Breast epithelium (tissue), 4 donors: Measurements from ENCODE around the gene LCT. TPM values are rescaled to one million over a fixed set of nuclear protein-coding genes. Genes with fewer than 3 reads are reported as not detected.

Source experiments
- DNase-seq, 2 donors: peaks; one replicate each; pipeline ENCODE4 v3.0.0-alpha.2; 2019; ENCODE audit warnings: low spot score in 2 of 2
- H3K27ac ChIP-seq, 2 donors: fragments of 200-600 bp; sonication (generic) in 1 of 2; one replicate each; pipeline ENCODE4 v1.5.1; 2016 to 2019; ENCODE audit warnings: mild to moderate bottlenecking in 1 of 2
- H3K27me3 ChIP-seq, 2 donors: fragments of 200-600 bp; sonication (generic) in 1 of 2; one replicate each; pipeline versions ENCODE4 v1.5.1 to v1.6.0; 2017 to 2019; ENCODE audit warnings: control low read depth in 1 of 2, mild to moderate bottlenecking in 1 of 2
- H3K36me3 ChIP-seq: fragments of 200-600 bp; one replicate; pipeline ENCODE4 v1.5.1; 2019
- H3K4me1 ChIP-seq, 2 donors: fragments of 200-600 bp; sonication (generic); one replicate each; pipeline ENCODE4 v1.5.1; 2016 to 2019; ENCODE audit warnings: control low read depth in 1 of 2
- H3K4me3 ChIP-seq, 3 donors: fragments of 200-600 bp; sonication (generic); 1 replicate in 2 of 3; 2 replicates in 1 of 3; pipeline ENCODE4 v1.5.1; 2016 to 2019; ENCODE audit warnings: mild to moderate bottlenecking in 3 of 3, moderate library complexity in 2 of 3
- H3K9me3 ChIP-seq, 2 donors: fragments of 200-600 bp; sonication (generic) in 1 of 2; one replicate each; pipeline ENCODE4 v1.5.1; 2016 to 2019; ENCODE audit warnings: control low read depth in 1 of 2
- POLR2A ChIP-seq: fragments of 450-650 bp; IDR thresholded peaks from one replicate; pipeline ENCODE4 v1.6.1; 2016; ENCODE audit warnings: antibody characterized with exemption, mild to moderate bottlenecking, moderate library complexity
- POLR2AphosphoS5 ChIP-seq, 3 donors: sonication (generic); formaldehyde crosslinking; IDR thresholded peaks; one replicate each; pipeline ENCODE4 v1.6.1; 2017; ENCODE audit warnings: antibody characterized with exemption in 3 of 3
- intact Hi-C: fragments of 100-400 bp; cut with DNase I; formaldehyde crosslinking; loops from one replicate; pipeline ENCODE4 v1.15.1; 2023; ENCODE audit warnings: low total_unique reads
- total RNA-seq, 3 donors: library from RNA; depleted of rRNA; stranded (reverse); fragments of >200 nt; gene quantifications; one replicate each; pipeline ENCODE4 v1.1.0, GENCODE V29; 2016
- TF ChIP-seq, protein P1 (sequence below), 3 donors: fragments of 450-650 bp; IDR thresholded peaks; one replicate each; pipeline ENCODE4 v1.5.1; 2016 to 2017; ENCODE audit warnings: antibody characterized with exemption in 3 of 3, mild to moderate bottlenecking in 3 of 3, moderate library complexity in 3 of 3

LCT gene
- total RNA-seq, 3 donors from 2014 or later = not detected

DNA sequence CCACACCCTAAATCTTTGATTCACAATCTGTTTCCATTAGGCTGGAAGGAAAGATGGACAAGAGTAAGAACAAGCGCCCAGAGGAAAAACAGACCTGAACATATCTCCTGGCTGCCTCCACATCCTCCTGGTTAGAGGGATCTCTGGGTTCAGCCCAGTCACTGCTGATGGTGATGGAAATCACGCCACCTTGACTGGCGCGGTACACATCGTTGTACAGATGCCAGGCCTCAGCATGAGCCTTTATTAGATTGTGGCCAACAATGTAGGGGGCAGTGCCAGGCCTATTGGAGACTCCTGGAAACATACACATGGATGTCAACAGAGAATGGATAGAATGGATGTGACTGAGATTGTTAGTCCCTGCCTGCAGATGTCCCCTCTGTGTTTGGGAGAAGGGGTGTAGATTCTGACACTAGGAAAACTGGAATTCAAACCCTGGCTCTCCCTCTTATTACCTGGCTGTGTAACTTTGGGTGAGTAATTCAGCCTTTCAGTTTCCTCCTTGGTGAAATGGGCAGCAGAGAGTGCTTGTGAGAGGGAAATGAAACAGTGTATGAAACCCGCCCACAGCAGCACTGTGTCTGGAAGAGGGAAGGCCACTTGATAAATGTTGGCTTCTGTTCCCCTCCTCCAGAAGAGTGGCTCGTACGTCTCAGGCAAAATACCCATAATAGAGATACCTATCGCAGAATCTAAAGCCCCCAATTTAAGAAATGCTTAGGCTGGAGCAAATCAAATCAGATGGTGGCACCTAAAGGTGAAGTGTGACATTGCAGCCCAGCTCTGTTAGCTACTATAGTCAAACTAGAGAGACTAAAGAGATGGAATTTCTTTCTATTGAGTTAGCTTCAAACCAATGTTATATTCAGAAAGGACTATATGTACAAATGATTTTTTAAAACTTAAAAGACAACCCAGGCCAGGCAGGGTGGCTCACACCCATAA lies 36.2 kb downstream of the LCT start:
- H3K27me3 ChIP-seq = no peaks in the 10 kb centered on the region
- H3K9me3 ChIP-seq = no peaks in the 10 kb centered on the region
- no peak overlapping the region for H3K4me3 ChIP-seq
- no peak overlapping the region for H3K27ac ChIP-seq
- TF ChIP-seq, protein P1, sequence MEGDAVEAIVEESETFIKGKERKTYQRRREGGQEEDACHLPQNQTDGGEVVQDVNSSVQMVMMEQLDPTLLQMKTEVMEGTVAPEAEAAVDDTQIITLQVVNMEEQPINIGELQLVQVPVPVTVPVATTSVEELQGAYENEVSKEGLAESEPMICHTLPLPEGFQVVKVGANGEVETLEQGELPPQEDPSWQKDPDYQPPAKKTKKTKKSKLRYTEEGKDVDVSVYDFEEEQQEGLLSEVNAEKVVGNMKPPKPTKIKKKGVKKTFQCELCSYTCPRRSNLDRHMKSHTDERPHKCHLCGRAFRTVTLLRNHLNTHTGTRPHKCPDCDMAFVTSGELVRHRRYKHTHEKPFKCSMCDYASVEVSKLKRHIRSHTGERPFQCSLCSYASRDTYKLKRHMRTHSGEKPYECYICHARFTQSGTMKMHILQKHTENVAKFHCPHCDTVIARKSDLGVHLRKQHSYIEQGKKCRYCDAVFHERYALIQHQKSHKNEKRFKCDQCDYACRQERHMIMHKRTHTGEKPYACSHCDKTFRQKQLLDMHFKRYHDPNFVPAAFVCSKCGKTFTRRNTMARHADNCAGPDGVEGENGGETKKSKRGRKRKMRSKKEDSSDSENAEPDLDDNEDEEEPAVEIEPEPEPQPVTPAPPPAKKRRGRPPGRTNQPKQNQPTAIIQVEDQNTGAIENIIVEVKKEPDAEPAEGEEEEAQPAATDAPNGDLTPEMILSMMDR (IDR thresholded peaks at IDR 0.05) = no peak
- TF ChIP-seq POLR2A (no peak), POLR2AphosphoS5 (IDR thresholded peaks at IDR 0.05) (no peak)
- no peaks in the 10 kb centered on the region for H3K4me1 ChIP-seq
- intact Hi-C loops = no loop called here
- H3K36me3 ChIP-seq = no peaks in the 10 kb centered on the region
- DNase-seq = no peak

DNA sequence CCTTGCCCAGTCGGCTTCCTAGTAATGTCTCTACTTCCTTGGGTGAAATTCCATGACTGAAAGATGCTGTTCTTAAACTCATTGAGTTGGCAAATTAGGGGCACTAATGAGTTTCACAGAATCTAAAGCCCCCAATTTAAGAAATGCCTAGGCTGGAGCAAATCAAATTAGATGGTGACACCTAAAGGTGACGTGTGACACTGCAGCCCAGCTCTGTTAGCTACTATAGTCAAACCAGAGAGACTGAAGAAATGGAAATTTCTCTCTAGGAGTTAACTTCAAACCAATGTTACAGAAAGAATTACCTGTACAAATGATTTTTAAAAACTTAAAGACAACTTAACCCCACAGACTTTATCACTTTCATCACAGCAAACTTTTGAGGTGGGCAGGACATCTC lies 37.2 kb downstream of the LCT start:
- Histone ChIP-seq H3K27ac (no peak overlapping the region), H3K9me3 (no peaks in the 10 kb centered on the region), H3K36me3 (no peaks in the 10 kb centered on the region), H3K4me1 (no peaks in the 10 kb centered on the region), H3K27me3 (no peaks in the 10 kb centered on the region), H3K4me3 (no peak overlapping the region)
- TF ChIP-seq, protein P1 (IDR thresholded peaks at IDR 0.05) = no peak
- TF ChIP-seq POLR2A (no peak), POLR2AphosphoS5 (IDR thresholded peaks at IDR 0.05) (no peak)
- no peak for DNase-seq
- intact Hi-C loops = no loop called here

DNA sequence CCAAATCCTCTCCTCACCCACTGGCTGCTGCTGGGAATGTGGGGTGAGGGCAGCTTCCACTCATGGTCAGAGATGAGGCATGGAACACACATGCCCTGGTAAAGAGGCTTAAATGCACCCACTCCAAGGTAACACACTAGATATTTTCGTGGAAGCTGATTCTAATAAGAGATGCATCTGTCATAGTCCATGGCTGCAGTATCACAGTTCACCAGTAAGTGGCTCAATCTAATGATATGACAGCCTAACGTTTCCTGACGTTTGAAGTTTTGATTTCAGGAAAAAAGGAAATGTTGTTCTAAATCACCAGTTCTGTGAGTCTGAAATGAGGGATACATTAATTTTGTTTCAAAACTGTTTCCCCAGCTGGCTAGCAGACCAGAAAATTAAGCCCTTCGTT lies 38.2 kb downstream of the LCT start:
- no peak overlapping the region for H3K27ac ChIP-seq
- H3K27me3 ChIP-seq = no peaks in the 10 kb centered on the region
- TF ChIP-seq, protein P1 (IDR thresholded peaks at IDR 0.05) = no peak
- TF ChIP-seq POLR2A = no peak
- TF ChIP-seq POLR2AphosphoS5 (IDR thresholded peaks at IDR 0.05) = no peak
- intact Hi-C loops = no loop called here
- no peak overlapping the region for H3K4me3 ChIP-seq
- no peaks in the 10 kb centered on the region for H3K9me3 ChIP-seq
- no peaks in the 10 kb centered on the region for H3K4me1 ChIP-seq
- H3K36me3 ChIP-seq = no peaks in the 10 kb centered on the region
- DNase-seq = no peak

DNA sequence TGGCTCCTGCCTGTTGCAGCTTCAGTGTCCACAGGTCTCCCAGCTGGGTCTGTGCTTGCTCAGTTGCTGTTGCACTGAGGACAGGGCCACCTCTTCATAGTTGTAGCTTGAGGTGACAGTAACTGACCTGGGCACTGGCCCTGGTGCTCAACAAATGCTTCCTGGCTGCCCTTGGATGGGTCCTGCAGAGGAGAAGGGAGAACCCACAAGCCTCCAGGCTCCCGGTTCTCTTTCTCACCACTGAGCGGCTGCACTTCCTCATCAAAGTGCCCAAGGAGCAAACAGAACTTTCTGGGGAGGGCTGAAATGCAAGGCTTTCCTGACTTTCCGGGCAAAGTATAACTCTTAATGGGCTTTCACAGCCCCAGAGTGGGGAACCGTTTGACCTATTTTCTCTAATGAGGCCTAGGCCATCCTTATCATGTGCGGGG lies 38.7 kb downstream of the LCT start:
- intact Hi-C loops = no loop called here
- Histone ChIP-seq H3K27ac (no peak overlapping the region), H3K36me3 (no peaks in the 10 kb centered on the region), H3K27me3 (no peaks in the 10 kb centered on the region), H3K9me3 (no peaks in the 10 kb centered on the region), H3K4me3 (no peak overlapping the region), H3K4me1 (no peaks in the 10 kb centered on the region)
- DNase-seq = no peak
- TF ChIP-seq POLR2AphosphoS5 (IDR thresholded peaks at IDR 0.05) (no peak), POLR2A (no peak)
- TF ChIP-seq, protein P1 (IDR thresholded peaks at IDR 0.05) = no peak

DNA sequence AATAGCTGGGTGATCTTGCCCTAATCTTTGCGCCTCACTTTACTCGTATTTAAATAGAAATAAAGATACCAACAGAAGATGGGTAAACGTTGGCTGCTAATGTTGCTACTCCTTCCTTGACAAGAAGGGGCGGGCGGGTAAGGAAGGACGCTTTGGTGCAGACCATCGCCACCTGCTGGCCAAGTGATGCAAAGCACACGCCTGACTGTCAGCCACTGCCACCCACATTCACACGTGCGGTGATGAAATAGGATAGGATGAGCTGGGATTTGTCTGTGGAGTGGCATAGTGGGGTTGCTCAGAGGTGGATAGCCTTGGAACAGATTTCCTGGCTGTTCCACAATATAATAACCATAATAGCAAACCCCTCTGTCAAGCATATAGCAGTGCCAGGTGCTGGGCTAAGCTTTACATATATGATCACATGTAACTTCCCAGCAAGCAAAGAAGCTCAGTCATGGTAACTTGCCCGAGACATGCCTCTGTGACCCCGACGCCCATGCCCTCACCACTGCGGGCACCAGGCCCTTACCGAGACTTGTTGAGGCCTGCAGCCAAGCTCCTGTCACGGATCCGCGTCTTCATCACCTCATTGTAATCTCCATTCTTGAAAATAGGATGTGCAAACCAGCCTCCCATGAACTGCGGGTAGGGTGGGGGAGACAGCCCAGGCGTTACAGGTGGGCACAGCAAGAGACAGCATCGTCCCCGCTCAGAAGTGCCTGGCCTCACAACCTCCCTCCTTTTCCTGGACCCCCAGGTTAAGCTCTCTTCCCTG lies 39.3 kb downstream of the LCT start:
- no peaks in the 10 kb centered on the region for H3K27me3 ChIP-seq
- intact Hi-C loops = no loop called here
- TF ChIP-seq, protein P1 (IDR thresholded peaks at IDR 0.05) = peak; percentile 10 to 64 (median 57)
- TF ChIP-seq POLR2AphosphoS5 (IDR thresholded peaks at IDR 0.05) = no peak
- DNase-seq = peak in 1 of 2 donors; percentile 32
- no peaks in the 10 kb centered on the region for H3K9me3 ChIP-seq
- no peak overlapping the region for H3K27ac ChIP-seq
- no peaks in the 10 kb centered on the region for H3K36me3 ChIP-seq
- H3K4me1 ChIP-seq = no peaks in the 10 kb centered on the region
- no peak overlapping the region for H3K4me3 ChIP-seq
